ENCODE measurements around the gene SYCE1L.

DNA sequence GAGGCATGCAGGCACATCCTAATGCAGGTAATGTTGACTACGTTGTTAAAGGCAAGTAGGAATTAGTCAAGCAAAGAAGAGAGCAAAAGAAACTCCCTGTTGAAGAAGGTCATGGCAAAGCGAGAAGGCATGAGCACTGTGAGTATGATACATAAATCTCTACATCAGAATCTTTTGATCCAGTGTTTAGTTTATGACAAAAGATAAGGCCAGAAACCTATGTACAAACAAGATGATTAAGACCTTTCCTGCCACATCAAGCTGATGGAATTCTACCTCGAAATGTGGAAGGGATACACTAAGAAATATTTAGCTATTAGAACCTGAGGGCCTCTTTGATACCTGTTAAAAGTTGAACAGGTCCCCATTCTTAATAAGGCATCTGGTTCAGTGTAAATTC, 20.2 kb downstream of the SYCE1L start:
- TF ChIP-seq, protein P1, sequence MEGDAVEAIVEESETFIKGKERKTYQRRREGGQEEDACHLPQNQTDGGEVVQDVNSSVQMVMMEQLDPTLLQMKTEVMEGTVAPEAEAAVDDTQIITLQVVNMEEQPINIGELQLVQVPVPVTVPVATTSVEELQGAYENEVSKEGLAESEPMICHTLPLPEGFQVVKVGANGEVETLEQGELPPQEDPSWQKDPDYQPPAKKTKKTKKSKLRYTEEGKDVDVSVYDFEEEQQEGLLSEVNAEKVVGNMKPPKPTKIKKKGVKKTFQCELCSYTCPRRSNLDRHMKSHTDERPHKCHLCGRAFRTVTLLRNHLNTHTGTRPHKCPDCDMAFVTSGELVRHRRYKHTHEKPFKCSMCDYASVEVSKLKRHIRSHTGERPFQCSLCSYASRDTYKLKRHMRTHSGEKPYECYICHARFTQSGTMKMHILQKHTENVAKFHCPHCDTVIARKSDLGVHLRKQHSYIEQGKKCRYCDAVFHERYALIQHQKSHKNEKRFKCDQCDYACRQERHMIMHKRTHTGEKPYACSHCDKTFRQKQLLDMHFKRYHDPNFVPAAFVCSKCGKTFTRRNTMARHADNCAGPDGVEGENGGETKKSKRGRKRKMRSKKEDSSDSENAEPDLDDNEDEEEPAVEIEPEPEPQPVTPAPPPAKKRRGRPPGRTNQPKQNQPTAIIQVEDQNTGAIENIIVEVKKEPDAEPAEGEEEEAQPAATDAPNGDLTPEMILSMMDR (IDR thresholded peaks at IDR 0.05), result no peak
- no peak for TF ChIP-seq EZH2 (IDR thresholded peaks at IDR 0.05; ENCODE audit: borderline replicate concordance, insufficient read depth, low read depth, low read length, poor library complexity, severe bottlenecking)
